A549 (cell line): ENCODE data around the gene ATG101.

ENCODE experiments used
- CEBPB ChIP-seq, 2 experiments: fragments of >200 bp in 1 of 2; sonication (Bioruptor Twin) in 1 of 2; formaldehyde crosslinking in 1 of 2; IDR thresholded peaks; 2 replicates each; pipeline ENCODE4 v1.6.1; 2012 to 2016
- CHD2 ChIP-seq: fragments of 150-350 bp; IDR thresholded peaks from 2 replicates; pipeline ENCODE4 v1.6.1; 2014; ENCODE audit warnings: low read length; ENCODE audit not compliant: partially characterized antibody
- ELK1 ChIP-seq: fragments of 150-350 bp; IDR thresholded peaks from 2 replicates; pipeline ENCODE4 v1.6.1; 2014; ENCODE audit warnings: low read depth, mild to moderate bottlenecking, low read length
- EP300 ChIP-seq, 2 experiments: fragments of >200 bp; sonication (Bioruptor Twin); formaldehyde crosslinking; IDR thresholded peaks; 2 replicates in 1 of 2; 3 replicates in 1 of 2; pipeline ENCODE4 v1.6.1; 2016 to 2017
- JUN ChIP-seq, 2 experiments: fragments of >200 bp; sonication (Bioruptor Twin); formaldehyde crosslinking; IDR thresholded peaks; 2 replicates in 1 of 2; 3 replicates in 1 of 2; pipeline ENCODE4 v1.6.1; 2016 to 2017
- KDM5A ChIP-seq: fragments of 200-600 bp; sonication (generic); IDR thresholded peaks from 2 replicates; pipeline ENCODE4 v1.6.1; 2016; ENCODE audit warnings: antibody characterized with exemption, mild to moderate bottlenecking
- TP53 ChIP-seq: fragments of 250-450 bp; sonication (Bioruptor Pico); IDR thresholded peaks from 2 replicates; pipeline ENCODE4 v1.5.0; 2021; ENCODE audit warnings: mild to moderate bottlenecking, moderate library complexity
- TF ChIP-seq, protein P1 (sequence below): fragments of >200 bp; sonication (Bioruptor Twin); formaldehyde crosslinking; IDR thresholded peaks from 3 replicates; pipeline ENCODE4 v1.5.1; 2016
- TF ChIP-seq, protein P2 (sequence below): fragments of 200-600 bp; sonication (generic); IDR thresholded peaks from 2 replicates; pipeline ENCODE4 v1.6.1; 2016; ENCODE audit warnings: antibody characterized with exemption, mild to moderate bottlenecking, moderate library complexity

DNA sequence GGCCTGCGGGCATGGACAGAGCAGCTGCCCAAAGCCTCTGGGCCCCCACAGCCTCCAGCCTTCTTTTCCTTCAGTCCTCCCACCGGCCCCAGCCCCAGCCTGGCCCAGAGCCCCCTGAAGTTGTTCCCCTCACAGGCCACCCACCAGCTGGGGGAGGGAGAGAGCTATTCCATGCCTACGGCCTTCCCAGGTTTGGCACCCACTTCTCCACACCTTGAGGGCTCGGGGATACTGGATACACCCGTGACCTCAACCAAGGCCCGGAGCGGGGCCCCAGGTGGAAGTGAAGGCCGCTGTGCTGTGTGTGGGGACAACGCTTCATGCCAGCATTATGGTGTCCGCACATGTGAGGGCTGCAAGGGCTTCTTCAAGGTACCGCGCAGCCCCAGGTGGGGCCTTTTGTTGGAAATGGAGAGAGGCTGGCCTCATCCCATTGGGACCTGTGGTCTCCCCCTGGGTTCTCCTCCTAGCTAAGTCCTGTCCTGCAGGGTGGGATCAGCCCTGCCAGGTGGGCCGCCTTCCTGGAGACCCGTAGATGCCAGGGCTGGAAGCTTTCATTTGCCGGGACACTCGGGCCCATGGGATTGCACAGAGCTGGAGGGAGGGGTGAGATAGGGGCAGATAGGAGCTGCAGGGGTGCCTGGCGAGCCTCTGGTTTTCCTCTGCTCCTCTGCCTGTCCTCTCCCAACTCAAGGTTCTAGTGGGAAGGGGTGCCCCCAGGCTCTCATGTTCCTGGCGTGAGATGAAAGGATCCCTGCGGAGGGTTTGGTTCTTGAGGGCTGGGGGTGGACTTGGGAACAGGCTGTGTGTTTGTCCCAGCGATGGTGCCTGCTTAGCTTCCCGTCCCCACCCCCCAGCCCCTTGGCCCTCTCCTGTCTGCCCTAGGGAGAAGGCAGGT is 14.7 kb upstream of the ATG101 start:
- TF ChIP-seq TP53 (CRISPR knock-in tag) (no peak), JUN (IDR thresholded peaks at IDR 0.05) (no peak), ELK1 (no peak), EP300 (IDR thresholded peaks at IDR 0.05) (no peak), CHD2 (no peak), CEBPB (IDR thresholded peaks at IDR 0.05) (no peak), KDM5A (no peak)
- TF ChIP-seq, protein P1, sequence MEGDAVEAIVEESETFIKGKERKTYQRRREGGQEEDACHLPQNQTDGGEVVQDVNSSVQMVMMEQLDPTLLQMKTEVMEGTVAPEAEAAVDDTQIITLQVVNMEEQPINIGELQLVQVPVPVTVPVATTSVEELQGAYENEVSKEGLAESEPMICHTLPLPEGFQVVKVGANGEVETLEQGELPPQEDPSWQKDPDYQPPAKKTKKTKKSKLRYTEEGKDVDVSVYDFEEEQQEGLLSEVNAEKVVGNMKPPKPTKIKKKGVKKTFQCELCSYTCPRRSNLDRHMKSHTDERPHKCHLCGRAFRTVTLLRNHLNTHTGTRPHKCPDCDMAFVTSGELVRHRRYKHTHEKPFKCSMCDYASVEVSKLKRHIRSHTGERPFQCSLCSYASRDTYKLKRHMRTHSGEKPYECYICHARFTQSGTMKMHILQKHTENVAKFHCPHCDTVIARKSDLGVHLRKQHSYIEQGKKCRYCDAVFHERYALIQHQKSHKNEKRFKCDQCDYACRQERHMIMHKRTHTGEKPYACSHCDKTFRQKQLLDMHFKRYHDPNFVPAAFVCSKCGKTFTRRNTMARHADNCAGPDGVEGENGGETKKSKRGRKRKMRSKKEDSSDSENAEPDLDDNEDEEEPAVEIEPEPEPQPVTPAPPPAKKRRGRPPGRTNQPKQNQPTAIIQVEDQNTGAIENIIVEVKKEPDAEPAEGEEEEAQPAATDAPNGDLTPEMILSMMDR = no peak
- TF ChIP-seq, protein P2, sequence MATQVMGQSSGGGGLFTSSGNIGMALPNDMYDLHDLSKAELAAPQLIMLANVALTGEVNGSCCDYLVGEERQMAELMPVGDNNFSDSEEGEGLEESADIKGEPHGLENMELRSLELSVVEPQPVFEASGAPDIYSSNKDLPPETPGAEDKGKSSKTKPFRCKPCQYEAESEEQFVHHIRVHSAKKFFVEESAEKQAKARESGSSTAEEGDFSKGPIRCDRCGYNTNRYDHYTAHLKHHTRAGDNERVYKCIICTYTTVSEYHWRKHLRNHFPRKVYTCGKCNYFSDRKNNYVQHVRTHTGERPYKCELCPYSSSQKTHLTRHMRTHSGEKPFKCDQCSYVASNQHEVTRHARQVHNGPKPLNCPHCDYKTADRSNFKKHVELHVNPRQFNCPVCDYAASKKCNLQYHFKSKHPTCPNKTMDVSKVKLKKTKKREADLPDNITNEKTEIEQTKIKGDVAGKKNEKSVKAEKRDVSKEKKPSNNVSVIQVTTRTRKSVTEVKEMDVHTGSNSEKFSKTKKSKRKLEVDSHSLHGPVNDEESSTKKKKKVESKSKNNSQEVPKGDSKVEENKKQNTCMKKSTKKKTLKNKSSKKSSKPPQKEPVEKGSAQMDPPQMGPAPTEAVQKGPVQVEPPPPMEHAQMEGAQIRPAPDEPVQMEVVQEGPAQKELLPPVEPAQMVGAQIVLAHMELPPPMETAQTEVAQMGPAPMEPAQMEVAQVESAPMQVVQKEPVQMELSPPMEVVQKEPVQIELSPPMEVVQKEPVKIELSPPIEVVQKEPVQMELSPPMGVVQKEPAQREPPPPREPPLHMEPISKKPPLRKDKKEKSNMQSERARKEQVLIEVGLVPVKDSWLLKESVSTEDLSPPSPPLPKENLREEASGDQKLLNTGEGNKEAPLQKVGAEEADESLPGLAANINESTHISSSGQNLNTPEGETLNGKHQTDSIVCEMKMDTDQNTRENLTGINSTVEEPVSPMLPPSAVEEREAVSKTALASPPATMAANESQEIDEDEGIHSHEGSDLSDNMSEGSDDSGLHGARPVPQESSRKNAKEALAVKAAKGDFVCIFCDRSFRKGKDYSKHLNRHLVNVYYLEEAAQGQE = no peak; the same call in 1 of the 2 replicates
